UCSD-AML1 (cell line): ENCODE measurements around the gene GTF2A2.

Source experiments
- DNase-seq: peaks from one replicate; lab custom pipeline; 2025; ENCODE audit not compliant: unreplicated experiment; lab: John Stamatoyannopoulos, UW

GTF2A2 gene

GRCh38 chr15:59609730-59610712 lies 47.3 kb downstream of the GTF2A2 start:
- DNase-seq = no peak

GRCh38 chr15:59605994-59606393 lies 51.3 kb downstream of the GTF2A2 start:
- DNase-seq = no peak

DNA sequence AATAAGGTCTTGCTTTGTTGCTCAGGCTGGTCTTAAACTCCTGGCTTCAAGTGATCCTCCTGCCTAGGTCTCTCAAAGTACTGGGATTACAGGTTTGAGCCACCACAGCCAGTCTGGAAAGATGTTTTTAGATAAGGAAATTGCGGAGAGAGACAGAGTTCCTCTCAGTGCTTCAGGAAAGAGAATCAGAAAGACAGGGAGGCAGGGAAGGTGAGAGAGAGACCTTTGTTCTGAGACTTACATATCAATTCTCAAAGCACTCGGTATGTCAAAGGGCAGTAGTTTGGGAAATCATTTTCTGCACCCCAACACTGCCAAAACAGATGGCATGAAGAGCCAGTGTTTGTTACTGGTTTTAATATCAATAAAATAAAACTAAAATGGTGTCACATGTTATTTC lies 58.9 kb downstream of the GTF2A2 start:
- no peak for DNase-seq

DNA sequence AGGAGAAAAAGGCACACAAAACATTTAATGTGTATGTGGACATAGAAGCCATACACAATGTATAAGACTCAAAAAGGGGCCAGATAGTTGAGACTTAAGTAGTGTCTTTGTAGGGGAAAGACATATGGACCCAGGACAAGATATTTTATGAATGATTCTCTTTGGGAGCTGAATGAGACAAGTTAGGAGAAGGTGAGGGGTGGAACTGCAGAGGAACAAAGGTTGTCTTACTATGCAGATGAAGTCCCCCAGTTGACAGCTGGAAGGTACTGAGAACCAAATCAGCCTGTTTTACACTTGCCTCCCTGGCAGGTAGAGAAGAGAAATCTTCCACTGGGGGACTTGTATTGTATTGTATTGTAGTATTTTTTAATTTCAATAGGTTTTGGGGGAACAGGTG lies 60.7 kb downstream of the GTF2A2 start:
- DNase-seq = no peak

- DNase-seq = no peak
Observed at GRCh38 chr15:59595434-59595915, 61.8 kb downstream of the GTF2A2 start.

DNA sequence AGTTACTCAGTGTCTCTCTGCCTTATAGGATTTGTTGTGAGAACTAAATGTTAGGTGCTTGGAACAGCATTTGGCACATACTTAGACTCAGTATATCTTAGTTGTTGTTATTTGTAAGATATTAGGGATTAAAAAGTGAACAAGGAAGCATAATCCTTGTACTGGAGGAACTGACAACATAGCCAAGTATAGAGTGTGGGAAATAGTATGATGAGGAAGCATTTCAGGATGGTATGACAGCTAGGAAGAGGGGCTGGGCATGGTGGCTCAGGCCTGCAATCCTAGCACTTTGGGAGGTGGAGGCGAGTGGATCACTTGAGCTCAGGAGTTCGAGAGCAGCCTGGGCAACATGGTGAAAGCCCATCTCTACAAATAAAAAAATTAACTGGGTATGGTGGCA lies 62.3 kb downstream of the GTF2A2 start:
- DNase-seq = no peak

GRCh38 chr15:59594493-59594942 lies 62.8 kb downstream of the GTF2A2 start:
- DNase-seq = no peak

DNA sequence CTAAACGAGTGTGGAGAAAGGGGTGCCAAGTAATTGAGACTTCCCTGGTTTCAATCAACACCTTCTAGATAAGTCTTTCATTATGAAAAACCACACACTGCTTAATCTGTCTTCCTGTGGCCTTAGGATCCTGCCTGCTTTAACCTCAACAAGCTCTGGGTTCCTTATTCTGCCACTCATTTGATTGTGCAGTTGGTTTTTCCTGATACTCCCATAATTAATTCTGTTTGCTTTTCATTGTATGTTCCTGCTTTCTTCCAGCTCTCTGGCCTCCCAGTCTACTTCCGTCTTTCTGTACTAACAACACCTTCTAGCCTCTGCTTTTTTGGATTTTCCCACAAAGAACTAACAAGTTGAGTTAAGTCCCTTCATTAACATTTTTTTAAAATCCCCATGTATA lies 66.0 kb downstream of the GTF2A2 start:
- no peak for DNase-seq

GRCh38 chr15:59590027-59590426 lies 67.3 kb downstream of the GTF2A2 start:
- no peak for DNase-seq
